GM12878 (cell line): ENCODE results near the gene LMBRD1.

Experiments used
- BCLAF1 ChIP-seq: fragments of 450-650 bp; IDR thresholded peaks from 2 replicates; pipeline ENCODE4 v1.6.1; 2017; ENCODE audit warnings: antibody characterized with exemption, mild to moderate bottlenecking, moderate library complexity
- BRCA1 ChIP-seq: IDR thresholded peaks from 2 replicates; pipeline ENCODE4 v1.6.1; 2011; ENCODE audit warnings: low read depth, low read length, improper control_type of control experiment
- CHD2 ChIP-seq: IDR thresholded peaks from 2 replicates; pipeline ENCODE4 v1.6.1; 2011; ENCODE audit warnings: low read depth, low read length, improper control_type of control experiment, borderline replicate concordance
- DPF2 ChIP-seq: fragments of 450-650 bp; IDR thresholded peaks from 2 replicates; pipeline ENCODE4 v1.6.1; 2017; ENCODE audit warnings: mild to moderate bottlenecking
- EGR1 ChIP-seq, 2 experiments: IDR thresholded peaks; 1 replicate in 1 of 2; 2 replicates in 1 of 2; pipeline ENCODE4 v1.6.1; 2011 to 2012; ENCODE audit warnings: low read depth in 2 of 2, low read length in 2 of 2, borderline replicate concordance in 1 of 2, mild to moderate bottlenecking in 1 of 2, moderate library complexity in 1 of 2
- GABPA ChIP-seq: IDR thresholded peaks from 2 replicates; pipeline ENCODE4 v1.6.1; 2014; ENCODE audit warnings: antibody characterized with exemption, low read depth, mild to moderate bottlenecking, inconsistent platforms
- NFYB ChIP-seq: IDR thresholded peaks from 2 replicates; pipeline ENCODE4 v1.6.1; 2011; ENCODE audit warnings: low read depth, mild to moderate bottlenecking, low read length, improper control_type of control experiment, moderate library complexity; ENCODE audit not compliant: insufficient read depth
- POLR2AphosphoS5 ChIP-seq: IDR thresholded peaks from 2 replicates; pipeline ENCODE4 v1.6.1; 2011; ENCODE audit warnings: mild to moderate bottlenecking, low read length, inconsistent platforms
- RAD21 ChIP-seq: IDR thresholded peaks from 2 replicates; pipeline ENCODE4 v1.6.1; 2011; ENCODE audit warnings: mild to moderate bottlenecking, low read depth, low read length, moderate library complexity; ENCODE audit not compliant: insufficient read depth
- RBBP5 ChIP-seq: fragments of 200-600 bp; sonication (generic); conservative IDR thresholded peaks from 2 replicates; pipeline ENCODE4 v1.6.1; 2016
- ZNF592 ChIP-seq: fragments of 450-650 bp; IDR thresholded peaks from 2 replicates; pipeline ENCODE4 v1.6.1; 2017; ENCODE audit warnings: mild to moderate bottlenecking, moderate library complexity

GRCh38 chr6:69732045-69732444, 64.8 kb downstream of the LMBRD1 start:
- TF ChIP-seq BRCA1 = no peak
- no peak for TF ChIP-seq ZNF592
- TF ChIP-seq BCLAF1 = no peak
- TF ChIP-seq RBBP5 = no peak
- TF ChIP-seq POLR2AphosphoS5 = no peak
- no peak for TF ChIP-seq GABPA
- TF ChIP-seq RAD21 = no peak
- no peak for TF ChIP-seq CHD2
- TF ChIP-seq NFYB = no peak
- TF ChIP-seq EGR1 (IDR thresholded peaks at IDR 0.05; ENCODE audit: borderline replicate concordance in 1 of 2, low read depth in 2 of 2, low read length in 2 of 2) = no peak
- TF ChIP-seq DPF2 = no peak
